ENCODE data around the gene ASB15.

GRCh38 chr7:123649964-123650363 lies 48.3 kb downstream of the ASB15 start:
- TF ChIP-seq CTCF (IDR thresholded peaks at IDR 0.05; ENCODE audit: control extremely low read depth in 1 of 3, insufficient read depth in 1 of 3, low read depth in 1 of 3, low read length in 3 of 3) (no peak), CREB1 (IDR thresholded peaks at IDR 0.05) (no peak)
